ENCODE results near the gene MYO5C.

DNA sequence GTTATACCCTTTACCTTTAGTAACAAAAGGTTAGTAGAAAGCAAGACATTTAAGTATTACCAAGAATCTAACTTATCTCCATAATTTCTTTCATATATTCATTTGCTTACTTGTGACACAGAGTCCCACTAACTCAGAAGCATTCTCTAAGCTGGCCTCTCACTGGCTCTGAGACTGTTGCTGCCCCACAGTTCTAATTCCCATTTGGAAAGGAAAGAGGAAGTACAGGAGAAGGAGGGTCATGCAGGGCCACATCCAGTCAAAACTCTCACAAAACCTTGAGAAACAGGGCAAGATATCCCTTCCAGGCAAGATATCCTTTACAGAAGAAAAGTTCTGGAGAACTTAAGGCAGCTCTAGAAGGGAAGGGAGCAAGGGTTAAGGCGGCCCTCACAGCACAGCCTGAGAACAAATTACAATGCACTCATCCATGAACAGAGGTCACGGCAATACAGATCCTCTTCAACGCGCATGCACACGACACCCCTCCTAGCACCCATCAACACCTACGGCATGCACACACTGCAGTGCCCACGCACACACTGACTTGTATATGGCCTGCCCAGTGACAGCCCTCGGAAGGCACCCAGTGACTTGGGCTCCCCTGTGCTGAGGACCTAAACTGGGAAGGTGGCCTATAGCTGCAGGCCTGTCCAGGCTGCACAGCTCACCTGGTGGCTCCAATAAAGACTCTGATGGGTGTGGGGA lies 13.0 kb upstream of the MYO5C start:
- TF ChIP-seq, protein P1, sequence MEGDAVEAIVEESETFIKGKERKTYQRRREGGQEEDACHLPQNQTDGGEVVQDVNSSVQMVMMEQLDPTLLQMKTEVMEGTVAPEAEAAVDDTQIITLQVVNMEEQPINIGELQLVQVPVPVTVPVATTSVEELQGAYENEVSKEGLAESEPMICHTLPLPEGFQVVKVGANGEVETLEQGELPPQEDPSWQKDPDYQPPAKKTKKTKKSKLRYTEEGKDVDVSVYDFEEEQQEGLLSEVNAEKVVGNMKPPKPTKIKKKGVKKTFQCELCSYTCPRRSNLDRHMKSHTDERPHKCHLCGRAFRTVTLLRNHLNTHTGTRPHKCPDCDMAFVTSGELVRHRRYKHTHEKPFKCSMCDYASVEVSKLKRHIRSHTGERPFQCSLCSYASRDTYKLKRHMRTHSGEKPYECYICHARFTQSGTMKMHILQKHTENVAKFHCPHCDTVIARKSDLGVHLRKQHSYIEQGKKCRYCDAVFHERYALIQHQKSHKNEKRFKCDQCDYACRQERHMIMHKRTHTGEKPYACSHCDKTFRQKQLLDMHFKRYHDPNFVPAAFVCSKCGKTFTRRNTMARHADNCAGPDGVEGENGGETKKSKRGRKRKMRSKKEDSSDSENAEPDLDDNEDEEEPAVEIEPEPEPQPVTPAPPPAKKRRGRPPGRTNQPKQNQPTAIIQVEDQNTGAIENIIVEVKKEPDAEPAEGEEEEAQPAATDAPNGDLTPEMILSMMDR (conservative IDR thresholded peaks at IDR 0.05; ENCODE audit: low read depth, low read length), result no peak
- TF ChIP-seq POLR2A (IDR thresholded peaks at IDR 0.05; ENCODE audit: low read depth, low read length), result no peak
- no peak for TF ChIP-seq MAFK (IDR thresholded peaks at IDR 0.05; ENCODE audit: low read depth, low read length)
- TF ChIP-seq MAZ (IDR thresholded peaks at IDR 0.05; ENCODE audit: borderline replicate concordance, low read depth, low read length), result no peak
- TF ChIP-seq RAD21 (IDR thresholded peaks at IDR 0.05; ENCODE audit: low read length), result no peak
